HG02870 (cell line): ENCODE measurements around the gene ASCC2.
"Not testable (repeated sequence)": the region's sequence is repeated elsewhere in the genome, so short reads cannot be mapped to it uniquely, and the experiment has no call there.

Experiments
- ATAC-seq: cut with Tn5 transposase; IDR thresholded peaks from one replicate; pipeline ENCODE4 v1.9.1; 2021; ENCODE audit warnings: mild to moderate bottlenecking, moderate library complexity; ENCODE audit not compliant: unreplicated experiment

Gene ASCC2

GRCh38 chr22:29859030-29859429 lies 21.0 kb upstream of the ASCC2 start:
- not testable (repeated sequence) for ATAC-seq

- no peak for ATAC-seq
These were observed 18.4 kb upstream of the ASCC2 start for GRCh38 chr22:29856496-29856895.

GRCh38 chr22:29855611-29856181 lies 17.6 kb upstream of the ASCC2 start:
- ATAC-seq = no peak

- ATAC-seq = no peak
These were observed 16.4 kb upstream of the ASCC2 start for GRCh38 chr22:29854432-29854831.

- no peak for ATAC-seq
These were observed 10.0 kb upstream of the ASCC2 start for GRCh38 chr22:29848111-29848510.

GRCh38 chr22:29846290-29846689 lies 8.2 kb upstream of the ASCC2 start:
- ATAC-seq = no peak

- no peak for ATAC-seq
These were observed 4.7 kb upstream of the ASCC2 start for GRCh38 chr22:29842740-29843139.

- ATAC-seq = no peak
These were observed 4.1 kb upstream of the ASCC2 start for GRCh38 chr22:29842172-29842571.

- no peak for ATAC-seq
These were observed 2.4 kb upstream of the ASCC2 start for GRCh38 chr22:29840498-29840897.

- no peak for ATAC-seq
These were observed 965 bp upstream of the ASCC2 start for GRCh38 chr22:29839039-29839438.

GRCh38 chr22:29838599-29838956 lies 504 bp upstream of the ASCC2 start:
- ATAC-seq = no peak

- not testable (repeated sequence) for ATAC-seq
These were observed 1.2 kb downstream of the ASCC2 start for GRCh38 chr22:29836791-29837370.

- no peak for ATAC-seq
These were observed 4.0 kb downstream of the ASCC2 start for GRCh38 chr22:29834046-29834445.

- no peak for ATAC-seq
These were observed 4.6 kb downstream of the ASCC2 start for GRCh38 chr22:29833392-29833965.

GRCh38 chr22:29831958-29832357 lies 6.1 kb downstream of the ASCC2 start:
- ATAC-seq = no peak

- no peak for ATAC-seq
These were observed 6.7 kb downstream of the ASCC2 start for GRCh38 chr22:29831186-29831921.

GRCh38 chr22:29830585-29830984 lies 7.5 kb downstream of the ASCC2 start:
- no peak for ATAC-seq

GRCh38 chr22:29827726-29828125 lies 10.3 kb downstream of the ASCC2 start:
- ATAC-seq = not testable (repeated sequence)

GRCh38 chr22:29827091-29827490 lies 11.0 kb downstream of the ASCC2 start:
- ATAC-seq = no peak

- ATAC-seq = no peak
These were observed 12.5 kb downstream of the ASCC2 start for GRCh38 chr22:29825578-29825977.

- ATAC-seq = no peak
These were observed 13.4 kb downstream of the ASCC2 start for GRCh38 chr22:29824677-29825076.
